ENCODE results near the gene RHOBTB1. TPM values are rescaled to one million over a fixed set of nuclear protein-coding genes. Genes with fewer than 3 reads are reported as not detected.

Gene RHOBTB1
- total RNA-seq, 4 donors from 2014 or later = 22.2 to 47.7 (median 33.5) TPM

DNA sequence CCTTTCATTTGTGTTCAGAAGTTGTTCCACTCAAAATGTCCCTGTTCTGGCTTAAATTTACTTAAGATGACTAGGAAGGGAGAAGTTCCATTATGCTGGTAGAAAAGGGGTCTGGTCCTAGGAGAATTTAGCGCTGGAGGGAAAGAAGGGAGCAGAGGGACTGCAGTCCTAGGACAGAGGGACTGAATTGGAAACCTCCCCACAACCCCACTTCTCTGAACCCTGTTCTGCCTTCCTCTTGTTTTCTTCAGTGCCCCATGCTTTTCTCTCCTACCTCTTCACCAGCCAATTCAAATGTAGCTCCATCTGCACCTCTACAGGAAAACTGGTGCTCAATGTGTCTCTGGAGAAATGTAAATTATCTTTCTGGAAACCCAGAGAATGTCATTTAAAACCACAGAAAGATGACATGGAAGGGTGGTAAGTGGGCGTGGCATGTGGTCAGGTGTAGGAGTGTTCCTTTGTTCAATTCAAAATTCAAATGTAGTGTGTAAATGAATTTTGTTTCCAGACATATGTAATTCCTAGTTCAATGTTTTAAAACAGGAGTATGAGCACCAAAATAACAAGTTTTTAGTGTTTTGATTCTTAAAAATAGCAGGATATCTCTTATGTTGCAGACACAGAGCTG lies 24.0 kb upstream of the RHOBTB1 start:
- in situ Hi-C loops (cut with MboI; ENCODE audit: low sequenced_read_pairs in 4 of 4) = loop anchor here in 2 of 4 donors (10.0 to 25.0 kb wide), 2 partner anchors 317 to 319 kb away; no protein-coding TSS in a partner anchor
- TF ChIP-seq POLR2A (IDR thresholded peaks at IDR 0.05) = no peak
- no peak for TF ChIP-seq CTCF (IDR thresholded peaks at IDR 0.05 in 4 of 5, conservative IDR thresholded peaks at IDR 0.05 in 1 of 5)

GRCh38 chr10:60967260-60967659 lies 23.3 kb upstream of the RHOBTB1 start:
- Histone ChIP-seq H3K4me3 (no peak overlapping the region), H3K9me3 (no peaks in the 10 kb centered on the region), H3K36me3 (no peaks in the 10 kb centered on the region), H3K4me1 (peaks cover 6 to 14% of the 10 kb centered on the region in 2 donors), H3K27me3 (no peaks in the 10 kb centered on the region), H3K27ac (no peak overlapping the region)
- TF ChIP-seq CTCF (IDR thresholded peaks at IDR 0.05 in 4 of 5, conservative IDR thresholded peaks at IDR 0.05 in 1 of 5) (no peak), POLR2A (IDR thresholded peaks at IDR 0.05) (no peak)
- DNase-seq (no peak), ATAC-seq (no peak)
- intact Hi-C loops (cut with DNase I; ENCODE audit: low total_unique reads) (loop anchor here (5.0 kb wide), 1 partner anchor 315 kb away; no protein-coding TSS in a partner anchor), in situ Hi-C loops (cut with MboI; ENCODE audit: low sequenced_read_pairs in 4 of 4) (loop anchor here in 2 of 4 donors (10.0 to 25.0 kb wide), 2 partner anchors 318 to 320 kb away; no protein-coding TSS in a partner anchor)

More for the DNA sequence above, 24.0 kb upstream of the RHOBTB1 start:
- no peaks in the 10 kb centered on the region for H3K27me3 ChIP-seq
- H3K27ac ChIP-seq = no peak overlapping the region
- H3K4me3 ChIP-seq = no peak overlapping the region
- H3K9me3 ChIP-seq = no peaks in the 10 kb centered on the region
- ATAC-seq (no peak), DNase-seq (no peak)
- H3K36me3 ChIP-seq = no peaks in the 10 kb centered on the region
- peaks cover 6 to 14% of the 10 kb centered on the region in 2 donors for H3K4me1 ChIP-seq
- intact Hi-C loops (cut with DNase I; ENCODE audit: low total_unique reads) = loop anchor here (5.0 kb wide), 1 partner anchor 314 kb away; no protein-coding TSS in a partner anchor

GRCh38 chr10:60965696-60966095 lies 21.7 kb upstream of the RHOBTB1 start:
- no peak for DNase-seq
- in situ Hi-C loops (cut with MboI; ENCODE audit: low sequenced_read_pairs in 4 of 4) = loop anchor here in 2 of 4 donors (10.0 to 25.0 kb wide), 2 partner anchors 319 to 322 kb away; no protein-coding TSS in a partner anchor
- Histone ChIP-seq H3K4me3 (no peak overlapping the region), H3K9me3 (no peaks in the 10 kb centered on the region), H3K27me3 (no peaks in the 10 kb centered on the region), H3K36me3 (no peaks in the 10 kb centered on the region), H3K27ac (no peak overlapping the region), H3K4me1 (peaks cover 6 to 14% of the 10 kb centered on the region in 2 donors)
- TF ChIP-seq POLR2A (IDR thresholded peaks at IDR 0.05) = no peak
- no peak for TF ChIP-seq CTCF (IDR thresholded peaks at IDR 0.05 in 4 of 5, conservative IDR thresholded peaks at IDR 0.05 in 1 of 5)
- ATAC-seq = no peak
- intact Hi-C loops (cut with DNase I; ENCODE audit: low total_unique reads) = loop anchor here (5.0 kb wide), 1 partner anchor 317 kb away; no protein-coding TSS in a partner anchor

DNA sequence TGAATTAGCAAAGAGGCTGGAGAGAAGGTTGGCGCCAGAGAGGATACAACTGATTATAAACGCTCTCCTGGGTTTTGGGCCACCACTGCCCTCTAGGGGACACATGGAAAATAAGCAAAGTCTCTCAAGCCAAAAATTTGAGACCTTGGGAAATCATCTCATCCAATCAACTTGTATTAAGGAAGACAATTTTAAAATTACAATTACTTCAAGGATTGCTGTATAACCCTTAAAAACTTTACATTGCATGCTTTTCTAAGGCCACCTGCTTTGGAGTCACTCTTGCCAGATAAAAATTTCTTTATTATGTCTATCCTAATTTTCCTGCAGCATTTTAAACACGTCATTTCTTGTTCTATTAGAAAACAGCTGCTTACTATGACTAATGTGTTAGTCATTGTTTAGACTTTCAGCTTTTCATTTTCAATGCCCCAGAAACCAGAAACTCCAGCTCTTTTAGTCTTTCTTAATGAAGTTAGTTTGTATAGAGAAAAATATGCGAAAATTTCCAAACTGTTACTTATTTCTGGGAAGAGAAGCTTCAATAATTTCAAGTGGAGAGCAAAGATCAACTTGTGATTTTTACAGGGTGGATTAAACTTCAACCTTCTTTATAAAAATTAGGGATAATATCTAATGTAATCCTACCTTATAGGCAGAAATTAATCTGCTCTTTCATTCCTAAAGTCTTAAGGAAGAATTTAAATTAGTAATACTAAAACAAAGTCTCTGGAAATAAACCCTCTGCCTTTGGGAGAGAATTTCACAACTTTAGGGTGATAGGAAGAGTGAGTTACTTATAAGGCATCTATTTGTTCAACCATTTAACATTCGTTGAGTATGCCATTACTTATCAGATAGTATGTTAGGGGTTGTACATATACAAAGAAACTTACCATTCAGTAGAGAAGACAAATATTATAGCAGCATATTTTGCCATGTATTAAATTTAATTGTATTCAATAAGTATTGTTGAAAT lies 20.6 kb upstream of the RHOBTB1 start:
- intact Hi-C loops (cut with DNase I; ENCODE audit: low total_unique reads) (loop anchor here (1.0 to 5.0 kb wide), 3 partner anchors 116 to 318 kb away; no protein-coding TSS in a partner anchor), in situ Hi-C loops (cut with MboI; ENCODE audit: low sequenced_read_pairs in 4 of 4) (loop anchor here (5.0 to 25.0 kb wide), 4 partner anchors 147 to 323 kb away; no protein-coding TSS in a partner anchor)
- H3K36me3 ChIP-seq = no peaks in the 10 kb centered on the region
- ATAC-seq (peak; percentile 92), DNase-seq (peak; percentile 57 to 65)
- H3K27me3 ChIP-seq = no peaks in the 10 kb centered on the region
- H3K27ac ChIP-seq = peak overlapping the region in 3 of 4 donors; percentile 49 to 60 (median 53)
- no peak overlapping the region for H3K4me3 ChIP-seq
- peaks cover 6 to 14% of the 10 kb centered on the region in 2 donors for H3K4me1 ChIP-seq
- peak; percentile 78 to 86 (median 80) for TF ChIP-seq CTCF (IDR thresholded peaks at IDR 0.05 in 4 of 5, conservative IDR thresholded peaks at IDR 0.05 in 1 of 5)
- no peak for TF ChIP-seq POLR2A (IDR thresholded peaks at IDR 0.05)
- no peaks in the 10 kb centered on the region for H3K9me3 ChIP-seq
